Spleen (tissue), 7 donors: ENCODE results near the gene FLNB.

Experiments
- POLR2A ChIP-seq, 3 donors: fragments of 450-650 bp; IDR thresholded peaks; one replicate each; pipeline ENCODE4 v1.5.1; 2017; ENCODE audit warnings: antibody characterized with exemption in 3 of 3, mild to moderate bottlenecking in 1 of 3
- POLR2AphosphoS5 ChIP-seq, 3 donors: sonication (generic); formaldehyde crosslinking; IDR thresholded peaks; one replicate each; pipeline ENCODE4 v1.5.1; 2017; ENCODE audit warnings: antibody characterized with exemption in 3 of 3
- TF ChIP-seq, protein P1 (sequence below), 11 experiments: fragments of 200-600 bp in 7 of 11; fragments of 450-650 bp in 4 of 11; sonication (generic) in 4 of 11; IDR thresholded peaks in 8 of 11; conservative IDR thresholded peaks in 3 of 11; 1 replicate in 7 of 11; 2 replicates in 4 of 11; pipeline versions ENCODE4 v1.4.0 to v1.8.0; 2016 to 2021; ENCODE audit warnings: antibody characterized with exemption in 11 of 11, inconsistent platforms in 4 of 11, mild to moderate bottlenecking in 1 of 11
- donor health status: DM: no; HTN: no; CAD: no; lungs with moderate emphysema.
- donor health status: DM: no; HTN: no; CAD: no.
- donor health status: DM: no; HTN: no; CAD: no.

GRCh38 chr3:58210761-58211460 is 202.7 kb downstream of the FLNB start, which contains the start of gene DNASE1L3:
- TF ChIP-seq, protein P1, sequence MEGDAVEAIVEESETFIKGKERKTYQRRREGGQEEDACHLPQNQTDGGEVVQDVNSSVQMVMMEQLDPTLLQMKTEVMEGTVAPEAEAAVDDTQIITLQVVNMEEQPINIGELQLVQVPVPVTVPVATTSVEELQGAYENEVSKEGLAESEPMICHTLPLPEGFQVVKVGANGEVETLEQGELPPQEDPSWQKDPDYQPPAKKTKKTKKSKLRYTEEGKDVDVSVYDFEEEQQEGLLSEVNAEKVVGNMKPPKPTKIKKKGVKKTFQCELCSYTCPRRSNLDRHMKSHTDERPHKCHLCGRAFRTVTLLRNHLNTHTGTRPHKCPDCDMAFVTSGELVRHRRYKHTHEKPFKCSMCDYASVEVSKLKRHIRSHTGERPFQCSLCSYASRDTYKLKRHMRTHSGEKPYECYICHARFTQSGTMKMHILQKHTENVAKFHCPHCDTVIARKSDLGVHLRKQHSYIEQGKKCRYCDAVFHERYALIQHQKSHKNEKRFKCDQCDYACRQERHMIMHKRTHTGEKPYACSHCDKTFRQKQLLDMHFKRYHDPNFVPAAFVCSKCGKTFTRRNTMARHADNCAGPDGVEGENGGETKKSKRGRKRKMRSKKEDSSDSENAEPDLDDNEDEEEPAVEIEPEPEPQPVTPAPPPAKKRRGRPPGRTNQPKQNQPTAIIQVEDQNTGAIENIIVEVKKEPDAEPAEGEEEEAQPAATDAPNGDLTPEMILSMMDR (IDR thresholded peaks at IDR 0.05 in 8 of 11, conservative IDR thresholded peaks at IDR 0.05 in 3 of 11): no peak
- TF ChIP-seq POLR2AphosphoS5 (IDR thresholded peaks at IDR 0.05) (peak in 2 of 3 donors; percentile 42 to 49), POLR2A (IDR thresholded peaks at IDR 0.05) (no peak)
